IPS DF 4.7 (cell line): ENCODE measurements around the gene FITM2.

Source experiments
- DNase-seq: peaks from one replicate; pipeline ENCODE4 v3.0.0-alpha.2; 2013; ENCODE audit warnings: low spot score; ENCODE audit errors: extremely low read depth

The FITM2 gene

GRCh38 chr20:44284032-44284431 is 27.0 kb downstream of the FITM2 start:
- no peak for DNase-seq

- DNase-seq: no peak
Observed at GRCh38 chr20:44282192-44282591, 28.8 kb downstream of the FITM2 start.

- no peak for DNase-seq
Observed at GRCh38 chr20:44280387-44280786, 30.6 kb downstream of the FITM2 start.

- no peak for DNase-seq
Observed at GRCh38 chr20:44279228-44279627, 31.8 kb downstream of the FITM2 start.

- DNase-seq: no peak
Observed at GRCh38 chr20:44274303-44275017, 36.5 kb downstream of the FITM2 start.

GRCh38 chr20:44273231-44274215 is 37.5 kb downstream of the FITM2 start:
- no peak for DNase-seq

GRCh38 chr20:44271915-44272663 is 38.9 kb downstream of the FITM2 start:
- DNase-seq: peak; percentile 49

- DNase-seq: no peak
Observed at GRCh38 chr20:44268802-44269201, 42.2 kb downstream of the FITM2 start.

- DNase-seq: no peak
Observed at GRCh38 chr20:44264287-44264686, 46.7 kb downstream of the FITM2 start.

- DNase-seq: no peak
Observed at GRCh38 chr20:44258226-44258890, 52.6 kb downstream of the FITM2 start.

GRCh38 chr20:44256961-44257360 is 54.0 kb downstream of the FITM2 start:
- DNase-seq: no peak

GRCh38 chr20:44255942-44256341 is 55.1 kb downstream of the FITM2 start:
- DNase-seq: no peak

- no peak for DNase-seq
Observed at GRCh38 chr20:44254073-44254472, 56.9 kb downstream of the FITM2 start.

- DNase-seq: no peak
Observed at GRCh38 chr20:44253528-44253927, 57.5 kb downstream of the FITM2 start.
